ENCODE results near the gene HOMER1. TPM values are rescaled to one million over a fixed set of nuclear protein-coding genes. Genes with fewer than 3 reads are reported as not detected.

HOMER1 gene
- polyA plus RNA-seq, 3 donors = 24.4 to 27.5 (median 25.2) TPM

- DNase-seq (ENCODE audit: extremely low read depth in 1 of 11, low read depth in 9 of 11, low spot score in 4 of 11) = no peak
These were observed 49.7 kb downstream of the HOMER1 start for GRCh38 chr5:79464278-79464677.

DNA sequence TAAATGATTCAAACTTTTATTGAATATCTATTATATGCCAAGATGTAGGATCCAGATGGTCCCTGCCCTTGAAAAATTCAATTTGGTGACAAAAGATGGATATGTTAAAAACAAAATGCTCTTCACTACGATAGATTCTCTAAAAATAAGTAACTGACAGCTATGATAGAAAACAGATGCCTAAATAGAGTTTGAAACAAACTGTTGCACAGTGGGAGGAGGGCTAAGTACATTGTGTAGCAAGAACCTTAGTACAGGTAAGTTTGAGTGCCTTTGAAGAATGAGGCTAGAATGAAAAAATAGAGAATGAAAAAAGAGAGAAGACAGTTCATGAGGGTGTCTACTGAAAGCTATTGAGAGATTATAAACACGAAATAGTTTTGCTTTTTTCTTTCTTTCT is 54.3 kb downstream of the HOMER1 start:
- no peak for DNase-seq (ENCODE audit: extremely low read depth in 1 of 11, low read depth in 9 of 11, low spot score in 4 of 11)

- DNase-seq (ENCODE audit: extremely low read depth in 1 of 11, low read depth in 9 of 11, low spot score in 4 of 11) = no peak
These were observed 56.9 kb downstream of the HOMER1 start for GRCh38 chr5:79456890-79457583.

GRCh38 chr5:79456400-79456799 is 57.5 kb downstream of the HOMER1 start:
- DNase-seq (ENCODE audit: extremely low read depth in 1 of 11, low read depth in 9 of 11, low spot score in 4 of 11) = no peak

DNA sequence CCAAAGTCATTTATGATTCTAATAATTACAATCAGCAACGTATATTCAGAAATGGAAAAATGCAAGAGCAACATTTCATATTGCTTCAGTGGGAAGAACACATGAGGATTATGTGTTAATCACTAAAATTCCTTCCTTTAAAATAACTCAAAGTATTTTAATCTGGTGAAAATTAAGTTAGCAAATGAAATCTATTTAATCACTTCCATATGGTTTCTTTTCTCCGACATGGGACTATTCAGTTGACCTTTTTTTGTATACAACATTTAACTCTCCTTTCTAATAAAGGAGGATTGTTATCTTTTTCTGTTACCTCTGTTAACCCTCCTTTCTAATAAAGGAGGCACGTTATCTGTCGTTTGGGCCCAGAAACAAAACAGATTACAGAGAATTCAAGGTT is 59.9 kb downstream of the HOMER1 start:
- DNase-seq (ENCODE audit: extremely low read depth in 1 of 11, low read depth in 9 of 11, low spot score in 4 of 11) = no peak

DNA sequence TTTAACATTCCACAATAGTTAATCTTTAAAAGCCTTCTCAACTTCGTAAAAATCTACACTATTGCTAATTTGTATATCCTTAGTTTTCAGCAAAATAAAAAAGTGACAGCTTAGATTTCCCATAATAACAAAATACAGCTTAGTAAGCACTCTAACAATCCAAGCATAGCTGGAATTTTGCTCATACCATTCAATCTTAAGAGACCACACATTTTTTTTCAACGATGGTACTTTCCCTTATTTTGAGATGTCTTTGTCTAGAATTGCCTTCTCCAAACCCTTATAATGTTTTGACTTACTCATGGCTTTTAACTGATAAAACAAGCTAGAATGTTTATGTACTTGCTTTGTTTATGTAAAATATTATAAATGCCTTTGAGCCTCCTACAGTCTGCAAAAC is 65.6 kb downstream of the HOMER1 start:
- DNase-seq (ENCODE audit: extremely low read depth in 1 of 11, low read depth in 9 of 11, low spot score in 4 of 11) = no peak

DNA sequence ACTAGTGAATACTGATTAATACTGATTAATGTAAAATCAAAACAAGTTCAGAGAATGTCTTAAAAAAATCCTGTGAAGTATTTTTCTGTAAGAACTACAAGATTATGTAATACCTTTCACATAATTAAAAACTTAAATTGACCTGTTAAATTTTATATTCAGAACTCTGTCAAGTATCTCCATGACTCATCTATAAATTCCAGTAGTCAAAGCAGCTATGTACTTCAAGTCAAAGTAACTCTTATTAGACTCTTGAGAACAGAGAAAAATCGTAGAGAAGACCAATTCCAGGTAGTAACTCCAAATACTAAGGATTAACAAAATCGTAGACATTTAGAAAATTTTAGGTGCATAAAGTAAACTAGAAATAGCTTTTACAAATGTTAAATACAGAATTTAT is 77.1 kb downstream of the HOMER1 start:
- DNase-seq (ENCODE audit: extremely low read depth in 1 of 11, low read depth in 9 of 11, low spot score in 4 of 11) = no peak

DNA sequence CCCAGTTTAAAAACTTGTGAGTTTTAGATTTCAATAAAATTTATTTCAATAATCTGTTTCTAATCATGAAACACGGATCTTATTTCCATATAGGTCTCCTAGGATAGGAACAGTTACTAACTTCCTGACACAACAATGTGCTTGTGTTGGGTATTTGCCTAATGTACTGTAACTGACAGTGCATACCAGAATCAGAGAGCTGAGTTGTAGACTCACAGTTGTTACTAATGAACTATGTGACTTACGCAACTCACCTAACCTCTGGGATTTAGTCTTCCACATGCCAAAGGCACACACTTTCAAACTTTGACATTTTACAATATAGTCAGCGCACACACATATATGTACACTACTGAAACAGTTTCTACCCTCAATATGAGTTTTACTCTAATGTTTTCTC is 77.7 kb downstream of the HOMER1 start:
- DNase-seq (ENCODE audit: extremely low read depth in 1 of 11, low read depth in 9 of 11, low spot score in 4 of 11) = no peak

GRCh38 chr5:79430196-79430595 is 83.7 kb downstream of the HOMER1 start:
- no peak for DNase-seq (ENCODE audit: extremely low read depth in 1 of 11, low read depth in 9 of 11, low spot score in 4 of 11)

DNA sequence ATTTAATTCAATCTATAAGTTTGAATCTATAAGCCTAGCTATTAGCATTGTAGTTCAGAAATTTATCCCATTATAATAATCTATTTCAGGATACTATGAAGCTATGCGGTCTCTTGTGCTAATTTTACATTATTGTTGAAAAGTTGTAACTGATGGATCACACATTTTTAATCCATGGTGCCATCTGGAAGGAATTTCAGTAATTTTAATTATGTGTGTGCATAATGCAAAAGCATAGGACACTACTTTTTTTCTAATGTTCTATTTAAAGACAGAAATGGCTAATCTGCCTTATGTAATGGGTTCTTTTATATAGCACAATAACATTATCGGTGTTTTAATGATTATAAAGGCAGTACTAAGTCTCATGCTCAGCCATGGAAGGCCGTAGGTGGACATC is 90.6 kb downstream of the HOMER1 start:
- no peak for DNase-seq (ENCODE audit: extremely low read depth in 1 of 11, low read depth in 9 of 11, low spot score in 4 of 11)

DNA sequence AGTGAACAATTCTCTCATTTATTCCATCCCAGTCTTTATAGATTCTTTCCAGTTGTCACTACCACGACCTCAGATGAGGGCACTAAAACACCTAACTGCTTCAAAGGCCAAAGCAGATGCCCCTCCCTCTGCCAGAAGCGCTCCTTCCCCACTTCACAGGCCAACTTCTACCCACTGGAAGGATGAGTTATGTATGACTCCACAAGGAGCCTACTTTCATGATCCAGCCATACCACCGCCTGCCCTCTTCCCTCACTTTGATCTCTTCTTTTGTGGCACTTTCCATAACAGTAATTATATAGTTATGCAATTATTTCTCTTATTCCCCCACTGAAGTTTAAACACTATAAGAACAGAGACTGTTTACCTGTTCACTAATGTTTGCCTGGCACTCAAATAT is 93.7 kb downstream of the HOMER1 start:
- DNase-seq (ENCODE audit: extremely low read depth in 1 of 11, low read depth in 9 of 11, low spot score in 4 of 11) = no peak

DNA sequence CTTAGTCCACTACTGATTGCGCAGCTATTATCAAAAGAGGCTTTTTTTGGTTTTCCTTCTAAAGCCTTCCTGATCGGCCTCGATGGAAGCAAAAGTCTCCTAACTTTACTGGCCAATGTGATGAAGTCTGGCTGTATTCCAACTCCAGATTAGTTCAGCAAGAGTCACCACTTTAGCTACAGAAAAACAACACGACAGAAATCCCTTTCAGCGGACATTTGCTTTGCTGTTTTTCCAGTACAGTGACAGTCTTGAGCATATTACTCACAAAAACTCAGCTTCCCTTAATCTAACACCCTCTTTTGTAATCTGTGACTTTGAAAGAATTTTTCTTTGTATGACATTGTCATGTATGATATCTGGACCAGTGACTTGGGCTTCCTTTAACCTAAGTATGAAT is 95.7 kb downstream of the HOMER1 start:
- DNase-seq (ENCODE audit: extremely low read depth in 1 of 11, low read depth in 9 of 11, low spot score in 4 of 11) = no peak

GRCh38 chr5:79417495-79417894 is 96.4 kb downstream of the HOMER1 start:
- no peak for DNase-seq (ENCODE audit: extremely low read depth in 1 of 11, low read depth in 9 of 11, low spot score in 4 of 11)

- DNase-seq (ENCODE audit: extremely low read depth in 1 of 11, low read depth in 9 of 11, low spot score in 4 of 11) = no peak
These were observed 97.4 kb downstream of the HOMER1 start for GRCh38 chr5:79416499-79416898.

- no peak for DNase-seq (ENCODE audit: extremely low read depth in 1 of 11, low read depth in 9 of 11, low spot score in 4 of 11)
These were observed 100.8 kb downstream of the HOMER1 start for GRCh38 chr5:79413112-79413511.

GRCh38 chr5:79408028-79408427 is 105.9 kb downstream of the HOMER1 start:
- DNase-seq (ENCODE audit: extremely low read depth in 1 of 11, low read depth in 9 of 11, low spot score in 4 of 11) = no peak

- DNase-seq (ENCODE audit: extremely low read depth in 1 of 11, low read depth in 9 of 11, low spot score in 4 of 11) = no peak
These were observed 106.3 kb downstream of the HOMER1 start for GRCh38 chr5:79407591-79407990.

GRCh38 chr5:79401216-79401615 is 112.7 kb downstream of the HOMER1 start:
- no peak for DNase-seq (ENCODE audit: extremely low read depth in 1 of 11, low read depth in 9 of 11, low spot score in 4 of 11)

GRCh38 chr5:79399046-79399445 is 114.9 kb downstream of the HOMER1 start:
- no peak for DNase-seq (ENCODE audit: extremely low read depth in 1 of 11, low read depth in 9 of 11, low spot score in 4 of 11)

DNA sequence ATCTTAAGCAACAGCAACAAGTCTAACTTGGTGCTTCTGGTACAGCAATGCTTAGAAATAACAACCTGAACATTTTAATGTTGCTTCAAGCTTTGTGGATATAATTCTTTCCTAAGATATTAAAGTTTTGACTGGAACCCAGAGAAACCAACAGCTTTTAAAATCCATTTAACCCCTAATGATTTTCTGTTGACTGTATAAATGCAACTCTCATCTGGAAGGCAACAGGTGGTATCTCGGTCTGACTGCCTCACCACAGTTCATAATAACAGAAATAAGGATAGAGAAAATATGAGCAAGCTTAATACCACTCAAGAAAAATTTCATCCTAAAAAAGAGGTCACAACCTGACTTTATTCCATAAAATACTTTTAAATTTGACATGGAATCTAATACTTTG is 116.9 kb downstream of the HOMER1 start:
- no peak for DNase-seq (ENCODE audit: extremely low read depth in 1 of 11, low read depth in 9 of 11, low spot score in 4 of 11)

GRCh38 chr5:79396265-79396664 is 117.7 kb downstream of the HOMER1 start:
- DNase-seq (ENCODE audit: extremely low read depth in 1 of 11, low read depth in 9 of 11, low spot score in 4 of 11) = no peak

- DNase-seq (ENCODE audit: extremely low read depth in 1 of 11, low read depth in 9 of 11, low spot score in 4 of 11) = no peak
These were observed 118.6 kb downstream of the HOMER1 start for GRCh38 chr5:79395296-79395695.
